Ovary (tissue), 3 donors: ENCODE results near the gene RCAN3.

Experiments
- CTCF ChIP-seq, 3 donors: fragments of 450-650 bp in 2 of 3; fragments of 200-600 bp in 1 of 3; IDR thresholded peaks; one replicate each; pipeline versions ENCODE4 v1.5.1 to v1.8.0; 2016 to 2022; ENCODE audit warnings: antibody characterized with exemption in 3 of 3, mild to moderate bottlenecking in 1 of 3
- POLR2A ChIP-seq: fragments of 450-650 bp; IDR thresholded peaks from one replicate; pipeline ENCODE4 v1.6.1; 2017; ENCODE audit warnings: antibody characterized with exemption, mild to moderate bottlenecking, moderate library complexity
- donor health status: DM: no; HTN: no; CAD: no.

GRCh38 chr1:24544239-24544638 is 41.6 kb downstream of the RCAN3 start:
- no peak for TF ChIP-seq POLR2A
- no peak for TF ChIP-seq CTCF (IDR thresholded peaks at IDR 0.05)
